Measurements from ENCODE around the gene FBXL22. TPM values are rescaled to one million over a fixed set of nuclear protein-coding genes. Genes with fewer than 3 reads are reported as not detected.

FBXL22 gene
- total RNA-seq, 3 donors from 2014 or later (not counting 1 experiment from before 2014, with no cell fraction given): 0.33 to 2.3 (median 0.65) TPM

- intact Hi-C loops (cut with micrococcal nuclease): no loop called here
- peaks cover 5% of the 10 kb centered on the region for H3K36me3 Mint-ChIP-seq
- no peak for ATAC-seq
- Histone ChIP-seq H3K27ac (ENCODE audit: low read length) (no peak overlapping the region), H3K27me3 (ENCODE audit: control insufficient read depth, insufficient read depth, low read length) (no peaks in the 10 kb centered on the region), H3K36me3 (ENCODE audit: control insufficient read depth, insufficient read depth, low read length) (peaks cover 46% of the 10 kb centered on the region), H3K4me1 (ENCODE audit: control insufficient read depth, insufficient read depth, low read length) (no peaks in the 10 kb centered on the region), H3K9me3 (ENCODE audit: control insufficient read depth, insufficient read depth, low read length) (no peaks in the 10 kb centered on the region), H3K4me3 (ENCODE audit: low read length) (no peak overlapping the region)
- no peaks in the 10 kb centered on the region for H3K27me3 Mint-ChIP-seq (ENCODE audit: low read depth in 2 of 2)
- WGBS (ENCODE audit: insufficient coverage): 91% methylated on average over 1 of the region's 2 CpGs
- DNase-seq: no peak
- H3K27ac Mint-ChIP-seq: peak overlapping the region; percentile 36 to 53
- H3K9me3 Mint-ChIP-seq: no peaks in the 10 kb centered on the region
- H3K4me3 Mint-ChIP-seq: no peak overlapping the region
- no peak for TF ChIP-seq CTCF (IDR thresholded peaks at IDR 0.05)
- peaks cover 34 to 51% of the 10 kb centered on the region in 2 donors for H3K4me1 Mint-ChIP-seq
These were observed 42.8 kb upstream of the FBXL22 start for GRCh38 chr15:63554337-63554927.

- Histone ChIP-seq H3K36me3 (ENCODE audit: control insufficient read depth, insufficient read depth, low read length) (peaks cover 54% of the 10 kb centered on the region), H3K4me1 (ENCODE audit: control insufficient read depth, insufficient read depth, low read length) (no peaks in the 10 kb centered on the region), H3K4me3 (ENCODE audit: low read length) (no peak overlapping the region), H3K9me3 (ENCODE audit: control insufficient read depth, insufficient read depth, low read length) (no peaks in the 10 kb centered on the region), H3K27ac (ENCODE audit: low read length) (no peak overlapping the region), H3K27me3 (ENCODE audit: control insufficient read depth, insufficient read depth, low read length) (no peaks in the 10 kb centered on the region)
- no peaks in the 10 kb centered on the region for H3K27me3 Mint-ChIP-seq (ENCODE audit: low read depth in 2 of 2)
- intact Hi-C loops (cut with micrococcal nuclease): no loop called here
- H3K36me3 Mint-ChIP-seq: peaks cover 9% of the 10 kb centered on the region
- no peak for DNase-seq
- no peak for TF ChIP-seq CTCF (IDR thresholded peaks at IDR 0.05)
- ATAC-seq: no peak
- H3K9me3 Mint-ChIP-seq: no peaks in the 10 kb centered on the region
- H3K4me3 Mint-ChIP-seq: no peak overlapping the region
- H3K27ac Mint-ChIP-seq: peak overlapping the region; percentile 36 to 53
- peaks cover 26 to 48% of the 10 kb centered on the region in 2 donors for H3K4me1 Mint-ChIP-seq
These were observed 41.7 kb upstream of the FBXL22 start for GRCh38 chr15:63555507-63555906.

- Mint-ChIP-seq H3K4me1 (peaks cover 31 to 48% of the 10 kb centered on the region in 2 donors), H3K4me3 (no peak overlapping the region), H3K27ac (peak overlapping the region; percentile 36 to 53), H3K36me3 (peaks cover 9% of the 10 kb centered on the region), H3K27me3 (ENCODE audit: low read depth in 2 of 2) (no peaks in the 10 kb centered on the region), H3K9me3 (no peaks in the 10 kb centered on the region)
- intact Hi-C loops (cut with micrococcal nuclease): no loop called here
- no peaks in the 10 kb centered on the region for H3K4me1 ChIP-seq (ENCODE audit: control insufficient read depth, insufficient read depth, low read length)
- H3K36me3 ChIP-seq (ENCODE audit: control insufficient read depth, insufficient read depth, low read length): peaks cover 61% of the 10 kb centered on the region
- WGBS (ENCODE audit: insufficient coverage): 87% methylated on average over 6 of the region's 6 CpGs
- TF ChIP-seq CTCF (IDR thresholded peaks at IDR 0.05): no peak
- DNase-seq (no peak), ATAC-seq (no peak)
- H3K9me3 ChIP-seq (ENCODE audit: control insufficient read depth, insufficient read depth, low read length): no peaks in the 10 kb centered on the region
- H3K27ac ChIP-seq (ENCODE audit: low read length): no peak overlapping the region
- H3K27me3 ChIP-seq (ENCODE audit: control insufficient read depth, insufficient read depth, low read length): no peaks in the 10 kb centered on the region
- no peak overlapping the region for H3K4me3 ChIP-seq (ENCODE audit: low read length)
These were observed 40.9 kb upstream of the FBXL22 start for GRCh38 chr15:63556246-63556645.

GRCh38 chr15:63556736-63557135 lies 40.5 kb upstream of the FBXL22 start:
- Histone ChIP-seq H3K36me3 (ENCODE audit: control insufficient read depth, insufficient read depth, low read length) (peaks cover 66% of the 10 kb centered on the region), H3K27me3 (ENCODE audit: control insufficient read depth, insufficient read depth, low read length) (no peaks in the 10 kb centered on the region), H3K4me3 (ENCODE audit: low read length) (no peak overlapping the region), H3K9me3 (ENCODE audit: control insufficient read depth, insufficient read depth, low read length) (no peaks in the 10 kb centered on the region), H3K4me1 (ENCODE audit: control insufficient read depth, insufficient read depth, low read length) (no peaks in the 10 kb centered on the region), H3K27ac (ENCODE audit: low read length) (no peak overlapping the region)
- DNase-seq: no peak
- intact Hi-C loops (cut with micrococcal nuclease): no loop called here
- no peaks in the 10 kb centered on the region for H3K27me3 Mint-ChIP-seq (ENCODE audit: low read depth in 2 of 2)
- H3K36me3 Mint-ChIP-seq: peaks cover 9% of the 10 kb centered on the region
- H3K27ac Mint-ChIP-seq: peak overlapping the region in 1 of 2 donors; percentile 23
- no peak for TF ChIP-seq CTCF (IDR thresholded peaks at IDR 0.05)
- peaks cover 32 to 48% of the 10 kb centered on the region in 2 donors for H3K4me1 Mint-ChIP-seq
- no peak for ATAC-seq
- no peaks in the 10 kb centered on the region for H3K9me3 Mint-ChIP-seq
- WGBS (ENCODE audit: insufficient coverage): 91% methylated on average over 7 of the region's 7 CpGs
- no peak overlapping the region for H3K4me3 Mint-ChIP-seq
